ENCODE results near the gene CMTM7. TPM values are rescaled to one million over a fixed set of nuclear protein-coding genes. Genes with fewer than 3 reads are reported as not detected.
A peak's percentile ranks its signal among the peaks of the same experiment; 100 is the strongest.

The CMTM7 gene
- total RNA-seq, 1 experiment from 2014 or later = 62.6 TPM

- TF ChIP-seq ELF1 (IDR thresholded peaks at IDR 0.05; ENCODE audit: borderline replicate concordance, low read depth) (no peak), RAD21 (IDR thresholded peaks at IDR 0.05; ENCODE audit: low read depth) (peak; percentile 96), CBX3 (IDR thresholded peaks at IDR 0.05; ENCODE audit: low read depth) (no peak), MAX (IDR thresholded peaks at IDR 0.05) (peak; percentile 53; the same call in 1 of the 2 replicates)
Measured at GRCh38 chr3:32467333-32468070, 75.8 kb downstream of the CMTM7 start (continued).

- H3K27ac ChIP-seq (ENCODE audit: low read depth, low read length) = peak overlapping the region; percentile 83
- no peaks in the 10 kb centered on the region for H3K9me3 ChIP-seq (ENCODE audit: control insufficient read depth in 1 of 2, insufficient read depth in 1 of 2, low read depth in 1 of 2, low read length in 2 of 2)
- ChIA-PET POLR2A (interaction anchor here (1.5 kb wide), 1 partner anchor 49 kb away, joined by 6 read pairs; no protein-coding TSS in a partner anchor), RAD21 (ENCODE audit: low non-redundant PET in 1 of 2, low total read pairs in 2 of 2, uncharacterized antibody in 2 of 2, unreplicated experiment in 2 of 2) (interaction anchor here in 1 of 2 experiments (1.0 kb wide), 1 partner anchor 94 kb away, joined by 3 read pairs; no protein-coding TSS in a partner anchor), CTCF (interaction anchor here (1.0 to 4.0 kb wide), 5 partner anchors 25 to 196 kb away, joined by 3 to 39 read pairs (median 3); no protein-coding TSS in a partner anchor)
- intact Hi-C loops (cut with micrococcal nuclease) = loop anchor here (1.0 to 5.0 kb wide), 4 partner anchors 49 to 292 kb away; partner anchors contain the start of gene CMTM7
- no peaks in the 10 kb centered on the region for H3K27me3 ChIP-seq (ENCODE audit: insufficient read depth, low read length)
- TF ChIP-seq POLR2AphosphoS5 (IDR thresholded peaks at IDR 0.05; ENCODE audit: low read depth, low read length) (0 out of 2 replicates have a peak, but pooled peaks have one; percentile 6), RAD21 (IDR thresholded peaks at IDR 0.05; ENCODE audit: low read depth) (no peak)
- H3K4me1 ChIP-seq (ENCODE audit: control insufficient read depth in 1 of 2, insufficient read depth in 2 of 2, low read length in 2 of 2) = peaks cover 39 to 57% of the 10 kb centered on the region in 2 experiments
- peak overlapping the region; percentile 8; the same call in 1 of the 2 replicates for H3K9ac ChIP-seq (ENCODE audit: low read length)
- no peaks in the 10 kb centered on the region; the same call in 1 of the 2 replicates for H3K9me2 ChIP-seq (ENCODE audit: insufficient read depth)
- DNase-seq (ENCODE audit: low read depth, low spot score) = no peak
- H4K20me1 ChIP-seq (ENCODE audit: insufficient read depth) = no peaks in the 10 kb centered on the region
- H2AFZ ChIP-seq (ENCODE audit: low read depth, low read length, poor library complexity, severe bottlenecking) = no peak overlapping the region
- H3K79me2 ChIP-seq (ENCODE audit: insufficient read depth, low read length) = peaks cover 7% of the 10 kb centered on the region; the same call in 1 of the 2 replicates
- peak overlapping the region; percentile 68 for H3K4me2 ChIP-seq (ENCODE audit: low read length)
- H3K4me3 ChIP-seq (replicated peaks in 1 of 2; ENCODE audit: low read depth in 1 of 2, low read length in 2 of 2) = peak overlapping the region in 1 of 2 experiments; percentile 5; a peak in 1 of 4 replicates
- BruUV-seq (replicated peaks) = no TSS peak
- ATAC-seq = peak; percentile 66
- peaks cover 0 to 11% of the 10 kb centered on the region in 2 experiments; a peak in 1 of 4 replicates for H3K36me3 ChIP-seq (ENCODE audit: control insufficient read depth in 1 of 2, insufficient read depth in 2 of 2, low read length in 2 of 2)
Measured at GRCh38 chr3:32469151-32469874, 77.7 kb downstream of the CMTM7 start.

All from HCT116 (cell line).